SKM-1 (cell line): Measurements from ENCODE around the gene PAWR.
"Not testable (repeated sequence)": the region's sequence is repeated elsewhere in the genome, so short reads cannot be mapped to it uniquely, and the experiment has no call there.

ENCODE experiments used
- DNase-seq: peaks from one replicate; lab custom pipeline; 2025; ENCODE audit not compliant: unreplicated experiment; lab: John Stamatoyannopoulos, UW

The PAWR gene

GRCh38 chr12:79687711-79688260 is 3.0 kb downstream of the PAWR start:
- DNase-seq, result no peak

GRCh38 chr12:79686171-79686570 is 4.6 kb downstream of the PAWR start:
- no peak for DNase-seq

- no peak for DNase-seq
Observed at GRCh38 chr12:79685068-79685467, 5.7 kb downstream of the PAWR start.

DNA sequence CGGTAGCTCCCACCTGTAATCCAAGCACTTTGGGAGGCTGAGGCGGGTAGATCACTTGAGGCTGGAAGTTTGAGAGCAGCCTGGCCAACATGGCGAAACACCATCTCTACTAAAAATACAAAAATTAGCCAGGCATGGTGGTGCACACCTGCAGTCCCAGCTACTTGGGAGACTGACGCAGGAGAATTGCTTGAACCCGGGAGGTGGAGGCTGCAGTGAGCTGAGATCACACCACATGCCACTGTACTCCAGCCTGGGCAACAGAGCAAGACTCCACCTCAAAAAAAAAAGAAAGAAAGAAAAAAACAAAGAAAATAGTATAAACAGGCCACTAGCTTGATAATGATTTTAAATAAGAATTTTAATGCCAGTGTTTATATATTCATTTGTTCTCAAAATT is 6.4 kb downstream of the PAWR start:
- DNase-seq, result not testable (repeated sequence)

GRCh38 chr12:79682593-79682992 is 8.2 kb downstream of the PAWR start:
- no peak for DNase-seq

GRCh38 chr12:79681008-79681590 is 9.7 kb downstream of the PAWR start:
- DNase-seq, result no peak

- DNase-seq, result no peak
Observed at GRCh38 chr12:79680051-79680450, 10.7 kb downstream of the PAWR start.

- DNase-seq, result no peak
Observed at GRCh38 chr12:79678306-79678705, 12.5 kb downstream of the PAWR start.

- DNase-seq, result no peak
Observed at GRCh38 chr12:79677672-79678071, 13.1 kb downstream of the PAWR start.

DNA sequence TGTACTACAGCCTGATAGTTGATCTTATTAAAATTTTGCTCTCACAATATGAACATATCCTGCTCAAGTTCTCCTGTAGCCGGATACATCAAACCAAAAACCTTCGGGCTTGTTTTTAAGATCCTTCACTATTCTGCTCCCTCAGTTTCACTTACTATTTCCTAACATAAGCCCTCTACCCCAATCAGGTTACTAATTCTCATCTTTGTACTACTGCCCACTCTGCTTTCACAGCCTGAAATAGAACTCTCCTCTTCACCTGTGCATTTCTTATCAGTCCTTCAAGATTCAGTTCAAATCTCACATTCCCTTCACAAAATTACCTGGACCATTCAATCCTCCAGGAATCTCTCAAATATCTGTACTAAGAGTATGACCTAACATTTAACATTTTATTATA is 14.2 kb downstream of the PAWR start:
- DNase-seq, result no peak

- no peak for DNase-seq
Observed at GRCh38 chr12:79674629-79675028, 16.1 kb downstream of the PAWR start.

- DNase-seq, result no peak
Observed at GRCh38 chr12:79673354-79673753, 17.4 kb downstream of the PAWR start.

GRCh38 chr12:79668113-79668512 is 22.7 kb downstream of the PAWR start:
- no peak for DNase-seq

DNA sequence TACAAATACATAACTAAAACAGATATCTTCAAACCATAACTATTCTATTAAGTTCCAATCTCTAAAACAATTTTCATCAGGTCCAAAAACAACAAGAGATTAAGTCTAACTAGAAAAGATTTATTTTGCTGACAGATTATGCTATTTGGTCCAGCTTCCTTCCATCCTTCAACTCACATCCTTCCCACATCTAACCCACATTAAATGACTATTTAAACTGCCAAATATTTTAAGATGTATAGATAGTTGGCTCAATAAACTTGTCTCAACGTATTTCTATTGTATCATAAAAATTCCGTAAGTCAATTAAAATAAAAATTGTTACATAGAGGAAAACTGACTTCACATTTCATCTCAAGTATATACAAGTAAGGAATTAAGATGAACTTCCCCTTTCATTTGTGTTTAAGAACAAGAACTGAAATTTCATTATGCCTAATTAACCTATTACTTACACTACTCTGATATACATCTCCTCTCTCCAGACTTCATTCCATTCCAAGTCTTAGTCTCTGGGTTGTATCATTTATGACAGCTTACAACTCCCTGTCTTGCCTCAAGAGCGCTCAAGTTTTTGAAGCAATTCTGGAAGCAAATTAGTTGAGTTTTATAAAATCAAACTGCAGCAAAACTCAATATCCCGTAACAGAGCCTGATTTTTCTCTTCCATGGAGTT is 25.4 kb downstream of the PAWR start:
- DNase-seq, result no peak

GRCh38 chr12:79664518-79664917 is 26.2 kb downstream of the PAWR start:
- DNase-seq, result no peak

- DNase-seq, result no peak
Observed at GRCh38 chr12:79662046-79662811, 28.5 kb downstream of the PAWR start.

- no peak for DNase-seq
Observed at GRCh38 chr12:79661629-79662028, 29.1 kb downstream of the PAWR start.

GRCh38 chr12:79659961-79660431 is 30.8 kb downstream of the PAWR start:
- DNase-seq, result no peak

- no peak for DNase-seq
Observed at GRCh38 chr12:79658221-79658620, 32.5 kb downstream of the PAWR start.

DNA sequence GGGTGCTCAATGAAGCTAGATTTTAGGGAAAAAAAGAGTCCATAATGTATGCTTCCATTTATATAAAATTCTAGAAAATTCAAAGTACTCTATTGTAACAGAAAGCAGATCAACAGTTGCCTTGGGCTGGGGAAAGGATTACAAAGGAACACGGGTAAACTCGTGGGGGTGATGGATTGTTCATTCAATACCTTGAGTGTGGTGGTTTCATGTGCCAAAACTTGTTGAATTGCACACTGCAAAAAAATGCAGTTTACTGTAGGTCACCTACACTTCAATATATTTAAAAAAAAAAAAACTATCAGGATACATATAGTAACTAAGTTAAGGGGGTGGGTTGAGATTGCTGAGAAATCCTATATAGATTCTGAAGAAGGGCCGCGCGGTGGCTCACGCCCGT is 33.6 kb downstream of the PAWR start:
- DNase-seq, result no peak

DNA sequence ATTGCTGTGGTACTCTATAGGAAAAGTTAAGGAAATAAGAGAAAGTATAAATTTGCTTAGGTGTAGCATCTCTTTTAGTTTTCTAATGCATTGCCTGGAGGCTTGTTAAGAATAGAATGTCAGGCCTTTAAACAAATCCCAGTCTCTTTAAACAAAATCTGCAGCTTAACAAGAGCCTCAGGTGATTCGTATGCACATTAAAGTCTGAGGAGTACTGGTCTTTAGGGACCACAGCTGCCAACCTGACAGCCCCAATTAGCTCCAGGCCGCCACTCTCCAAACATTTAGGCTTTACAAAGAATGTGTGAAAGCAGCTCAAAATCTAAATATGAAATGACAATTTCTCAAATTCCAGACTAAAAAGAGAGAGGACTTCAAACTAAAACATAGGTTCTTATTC is 35.7 kb downstream of the PAWR start:
- DNase-seq, result no peak

- no peak for DNase-seq
Observed at GRCh38 chr12:79652521-79652920, 38.2 kb downstream of the PAWR start.
